ENCODE data around the gene ADGRG1. TPM values are rescaled to one million over a fixed set of nuclear protein-coding genes. Genes with fewer than 3 reads are reported as not detected.
"Not testable (repeated sequence)": the region's sequence is repeated elsewhere in the genome, so short reads cannot be mapped to it uniquely, and the experiment has no call there.

Gene ADGRG1
- total RNA-seq, 1 experiment from 2014 or later, result 18.9 TPM

- no peak for DNase-seq (ENCODE audit: low read depth)
Measured at GRCh38 chr16:57695680-57696069, 67.2 kb downstream of the ADGRG1 start.

- DNase-seq (ENCODE audit: low read depth), result no peak
Measured at GRCh38 chr16:57696240-57696639, 67.8 kb downstream of the ADGRG1 start.

GRCh38 chr16:57697896-57698537, 69.6 kb downstream of the ADGRG1 start:
- no peak for DNase-seq (ENCODE audit: low read depth)

GRCh38 chr16:57698812-57699405, 70.5 kb downstream of the ADGRG1 start:
- DNase-seq (ENCODE audit: low read depth), result no peak

GRCh38 chr16:57699481-57699880, 71.1 kb downstream of the ADGRG1 start:
- DNase-seq (ENCODE audit: low read depth), result no peak

GRCh38 chr16:57699899-57700298, 71.5 kb downstream of the ADGRG1 start:
- no peak for DNase-seq (ENCODE audit: low read depth)

GRCh38 chr16:57700781-57701551, 72.5 kb downstream of the ADGRG1 start:
- no peak for DNase-seq (ENCODE audit: low read depth)

GRCh38 chr16:57701759-57702371, 73.4 kb downstream of the ADGRG1 start:
- no peak for DNase-seq (ENCODE audit: low read depth)

- no peak for DNase-seq (ENCODE audit: low read depth)
Measured at GRCh38 chr16:57703416-57704010, 75.1 kb downstream of the ADGRG1 start.

GRCh38 chr16:57704011-57704904, 75.8 kb downstream of the ADGRG1 start:
- DNase-seq (ENCODE audit: low read depth), result no peak

- DNase-seq (ENCODE audit: low read depth), result no peak
Measured at GRCh38 chr16:57704905-57705852, 76.7 kb downstream of the ADGRG1 start.

- no peak for DNase-seq (ENCODE audit: low read depth)
Measured at GRCh38 chr16:57706717-57707116, 78.3 kb downstream of the ADGRG1 start.

- no peak for DNase-seq (ENCODE audit: low read depth)
Measured at GRCh38 chr16:57707331-57707730, 78.9 kb downstream of the ADGRG1 start.

- no peak for DNase-seq (ENCODE audit: low read depth)
Measured at GRCh38 chr16:57708168-57708567, 79.7 kb downstream of the ADGRG1 start.

- DNase-seq (ENCODE audit: low read depth), result no peak
Measured at GRCh38 chr16:57709663-57710062, 81.2 kb downstream of the ADGRG1 start.

GRCh38 chr16:57711346-57711745, 82.9 kb downstream of the ADGRG1 start:
- DNase-seq (ENCODE audit: low read depth), result no peak

GRCh38 chr16:57711993-57712392, 83.6 kb downstream of the ADGRG1 start:
- no peak for DNase-seq (ENCODE audit: low read depth)

- DNase-seq (ENCODE audit: low read depth), result not testable (repeated sequence)
Measured at GRCh38 chr16:57712569-57712968, 84.1 kb downstream of the ADGRG1 start.

- DNase-seq (ENCODE audit: low read depth), result no peak
Measured at GRCh38 chr16:57713596-57713995, 85.2 kb downstream of the ADGRG1 start.

GRCh38 chr16:57714047-57714446, 85.6 kb downstream of the ADGRG1 start:
- no peak for DNase-seq (ENCODE audit: low read depth)
